Suppressor macrophage treated with lipopolysaccharide for 1 hour (primary cell): ENCODE data around the gene FAM162B.
"Not testable (repeated sequence)": the region's sequence is repeated elsewhere in the genome, so short reads cannot be mapped to it uniquely, and the experiment has no call there.

Experiments used
- DNase-seq, 3 donors: peaks; one replicate each; pipeline ENCODE4 v3.0.0-alpha.2; 2020 to 2022

The FAM162B gene

DNA sequence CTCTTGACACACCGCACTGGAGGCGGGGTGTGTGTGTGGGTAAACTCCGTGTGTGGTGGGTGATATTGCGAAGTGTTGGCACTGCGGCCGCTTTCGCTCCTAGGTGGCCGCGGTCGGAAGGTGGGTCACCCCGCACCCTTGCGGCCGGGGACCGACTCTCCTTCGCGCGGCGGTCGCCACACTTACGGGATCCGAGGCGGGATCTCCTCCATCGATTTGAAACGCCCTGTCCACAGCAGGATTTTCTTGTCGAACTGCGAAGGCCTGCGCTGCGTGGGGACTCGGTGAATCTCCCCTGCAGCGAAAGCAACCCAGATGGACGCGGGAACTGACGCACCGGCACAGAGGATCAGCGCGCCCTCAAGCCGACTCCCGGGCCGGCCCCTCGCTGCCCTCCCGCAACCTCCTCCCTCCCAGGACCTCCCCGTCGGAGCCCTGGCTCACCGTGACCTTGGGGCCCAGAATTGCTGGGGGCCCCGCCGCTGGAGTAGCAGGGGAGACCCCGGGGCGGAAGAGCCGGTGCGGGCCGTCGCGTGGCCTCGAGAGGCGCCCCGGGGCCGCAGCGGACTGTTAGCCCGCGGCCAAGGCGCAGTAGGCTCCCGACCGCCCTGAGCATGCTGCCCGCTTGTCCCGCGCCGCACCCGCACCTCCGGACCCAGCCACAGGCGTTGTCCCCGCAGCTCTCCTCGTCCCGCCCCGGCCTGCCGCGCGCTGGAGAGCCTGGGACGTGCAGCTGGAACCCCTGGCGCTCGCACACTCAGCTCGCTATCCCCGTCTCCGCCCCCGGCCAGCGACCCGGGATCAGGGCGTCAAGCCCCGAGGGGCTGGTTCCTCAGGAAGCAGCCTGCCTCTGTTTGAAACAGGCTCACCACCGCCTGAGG is at the start of gene FAM162B:
TSS of gene FAM162B (minus strand) at position 759 of the 881 bp plus-strand sequence. CDS start at position 616, 143 bp downstream.
- peak in 2 of 3 donors; percentile 2 to 24 for DNase-seq

DNA sequence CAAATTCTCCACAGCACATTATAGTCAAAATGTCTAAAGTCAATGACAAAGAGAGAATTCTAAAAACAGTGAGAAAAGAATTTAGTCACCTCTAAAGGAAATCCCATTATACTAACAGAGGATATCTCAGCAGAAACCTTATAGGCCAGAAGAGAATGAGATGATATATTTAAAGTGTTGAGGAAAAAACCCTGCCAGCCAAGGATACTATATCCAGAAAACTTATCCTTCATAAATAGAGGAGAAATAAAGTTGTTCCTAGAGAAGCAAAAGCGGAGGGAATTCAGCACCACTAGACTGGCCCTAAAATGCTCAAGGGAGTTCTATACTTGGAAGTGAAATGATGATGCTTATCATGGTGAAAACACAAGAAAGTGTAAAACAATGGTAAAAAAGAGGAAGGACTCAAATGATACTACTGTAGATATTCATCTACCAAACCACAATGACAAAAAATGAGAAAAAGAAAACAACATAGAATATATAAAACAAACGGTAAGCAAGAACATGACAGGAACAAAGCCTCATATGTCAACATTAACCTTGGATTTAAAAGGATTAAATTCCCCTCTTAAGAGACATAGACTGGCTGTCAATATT is 46.6 kb upstream of the FAM162B start:
- no peak for DNase-seq

DNA sequence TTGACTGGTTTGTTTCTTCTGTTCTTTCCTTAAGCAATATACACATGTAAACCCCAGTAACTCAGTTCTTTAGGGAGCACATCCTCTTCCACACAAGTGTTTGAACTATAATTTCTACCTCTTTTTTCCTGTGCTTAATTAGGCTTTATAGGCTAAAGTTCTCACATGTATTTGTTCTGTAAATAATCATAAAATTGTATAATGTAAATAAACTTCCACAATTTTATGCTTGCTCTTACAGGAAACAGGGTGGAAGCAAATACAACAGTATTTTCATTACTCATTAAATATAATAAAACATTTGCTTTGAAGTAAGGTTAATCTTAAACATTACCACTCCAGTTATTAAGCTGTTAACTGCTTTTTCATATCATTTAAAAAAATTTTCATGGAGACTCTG is 36.5 kb upstream of the FAM162B start:
- no peak for DNase-seq

DNA sequence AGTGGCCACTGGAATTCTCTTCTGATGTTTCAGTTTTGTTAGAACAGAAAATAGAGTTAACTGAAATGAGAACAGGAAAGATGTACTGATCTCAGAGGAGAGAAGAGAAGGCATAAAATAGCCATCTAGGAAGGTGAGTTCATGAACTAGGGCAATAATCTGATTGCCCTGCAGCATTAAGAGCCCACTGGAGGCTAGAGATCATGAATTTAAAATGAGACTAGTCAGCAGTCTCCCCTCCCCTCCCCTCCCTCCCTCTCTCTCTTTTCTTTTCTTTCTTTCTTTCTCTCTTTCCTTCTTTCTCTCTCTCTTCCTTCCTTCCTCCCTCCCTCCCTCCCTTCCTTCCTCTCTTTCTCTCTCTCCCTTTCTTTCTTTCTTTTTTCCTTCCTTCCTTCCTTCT is 34.4 kb upstream of the FAM162B start:
- DNase-seq, result no peak

DNA sequence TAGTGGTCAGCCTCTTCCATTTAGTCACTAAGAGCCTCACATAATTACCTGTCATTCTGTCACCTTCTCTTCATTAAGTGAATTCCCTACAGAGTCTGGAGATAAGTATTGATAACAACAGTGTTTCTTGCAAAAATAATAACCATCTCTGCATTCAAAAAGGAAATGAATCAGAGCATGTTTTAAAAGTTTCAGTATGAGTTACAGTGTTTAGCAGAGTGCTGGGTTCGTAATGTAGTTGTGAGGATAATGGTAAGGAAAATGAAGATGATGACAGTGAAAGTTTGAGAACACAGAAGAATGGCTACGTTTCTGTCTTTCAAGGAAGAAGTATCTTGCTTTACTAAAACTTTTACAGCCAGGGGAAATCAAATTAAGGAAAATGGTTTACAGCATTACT is 32.1 kb upstream of the FAM162B start:
- DNase-seq, result no peak

DNA sequence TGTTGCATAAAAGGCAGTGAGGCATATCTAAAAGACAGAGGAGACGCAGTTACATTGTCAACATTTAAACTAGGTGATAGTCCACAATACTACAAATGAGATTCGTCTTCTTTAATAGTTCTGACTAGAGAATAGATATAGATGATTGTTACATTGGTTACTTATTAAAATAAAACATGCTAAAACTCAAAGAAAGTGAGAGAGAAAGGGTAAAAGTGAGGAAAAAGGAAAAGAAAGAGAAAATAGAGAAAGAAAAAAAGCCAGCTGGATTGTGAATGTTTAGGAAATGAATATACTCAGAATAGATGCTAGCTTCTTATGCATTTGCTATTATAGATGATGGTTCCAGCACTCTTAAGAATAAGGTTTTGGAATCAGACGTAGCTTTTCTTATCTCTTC is 27.7 kb upstream of the FAM162B start:
- DNase-seq, result no peak

DNA sequence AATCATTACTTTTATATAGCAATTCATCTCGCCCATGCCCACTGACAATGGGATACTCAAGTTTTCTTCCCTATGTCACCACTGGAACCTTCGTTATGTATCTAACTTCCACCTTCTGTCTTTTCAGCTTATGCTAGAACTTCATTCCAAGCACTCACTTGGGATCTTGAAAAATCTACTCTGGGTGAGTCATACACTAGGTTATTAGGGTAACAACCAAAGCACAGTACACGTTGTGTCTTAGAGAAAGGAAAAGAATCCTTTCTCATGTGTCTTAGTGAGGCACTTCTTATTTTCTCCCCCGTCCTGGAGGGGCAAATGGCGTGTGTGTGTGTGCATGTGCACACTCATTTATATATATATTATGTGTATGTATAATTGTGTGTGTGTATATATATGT is 18.3 kb upstream of the FAM162B start:
- DNase-seq, result no peak

DNA sequence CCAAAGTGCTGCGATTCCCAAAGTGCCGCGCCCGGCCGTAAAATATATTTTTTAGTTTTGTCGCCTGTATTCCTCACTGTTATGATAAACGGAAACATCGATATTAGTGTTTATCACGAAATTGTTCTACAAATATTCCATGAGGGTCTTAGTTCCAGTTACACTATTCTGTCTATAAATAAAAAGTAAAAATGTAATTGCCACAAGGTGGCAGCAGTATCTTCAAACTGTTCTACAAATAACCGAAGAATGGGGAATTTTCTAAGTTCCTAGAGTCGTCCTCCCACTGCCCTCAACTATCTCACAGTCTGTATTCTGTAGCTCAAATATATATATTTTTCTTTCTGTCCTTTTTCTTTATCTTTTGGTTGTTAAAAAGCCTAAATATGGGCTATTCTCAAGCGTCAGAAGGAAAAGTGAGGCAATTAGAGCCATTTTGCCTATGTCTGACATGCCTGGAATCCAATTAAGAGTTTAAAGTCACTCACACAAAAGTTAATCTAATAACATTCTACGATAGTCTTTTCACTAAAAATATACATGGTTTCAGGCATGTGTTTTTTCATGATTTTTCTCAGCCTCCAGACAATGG is 14.2 kb upstream of the FAM162B start:
- DNase-seq, result peak; percentile 53 to 74 (median 72)

DNA sequence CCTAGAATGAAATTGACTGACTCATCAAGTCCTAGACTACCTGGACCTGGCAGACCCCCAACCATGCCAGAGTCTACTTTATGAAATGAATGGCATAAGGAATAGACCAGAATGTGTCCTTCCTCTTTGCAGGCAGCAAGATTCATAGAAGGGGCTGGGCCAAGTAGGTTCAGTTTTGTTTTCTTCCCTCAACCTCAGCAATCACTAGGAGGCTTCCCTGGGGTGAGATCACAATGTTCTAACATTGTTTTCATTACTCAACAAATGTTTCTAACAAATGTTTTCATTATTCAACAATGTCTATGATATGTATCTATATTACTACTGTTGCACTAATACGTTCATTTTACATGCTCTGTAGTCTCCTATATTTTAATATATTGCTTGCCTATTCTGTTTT is 8.4 kb upstream of the FAM162B start:
- DNase-seq, result peak in 1 of 3 donors; percentile 2

DNA sequence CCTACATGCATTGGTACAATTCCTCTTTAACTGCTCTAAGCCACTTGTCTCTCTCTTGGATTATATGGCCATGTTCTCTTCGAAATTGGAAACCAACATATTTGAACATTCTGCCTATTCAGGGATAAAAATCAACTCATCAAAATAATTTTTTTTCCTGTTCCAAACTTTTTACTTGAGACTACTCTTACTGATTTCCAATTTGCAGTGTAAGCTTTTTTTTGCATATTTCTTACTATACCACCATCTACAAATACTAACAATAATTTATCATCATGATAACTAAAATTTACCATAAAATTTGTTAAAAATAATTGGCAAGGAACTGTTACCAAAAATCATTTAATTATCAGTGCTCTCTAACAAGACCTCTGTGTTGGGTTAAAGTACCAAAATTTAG is 6.9 kb upstream of the FAM162B start:
- DNase-seq, result no peak

DNA sequence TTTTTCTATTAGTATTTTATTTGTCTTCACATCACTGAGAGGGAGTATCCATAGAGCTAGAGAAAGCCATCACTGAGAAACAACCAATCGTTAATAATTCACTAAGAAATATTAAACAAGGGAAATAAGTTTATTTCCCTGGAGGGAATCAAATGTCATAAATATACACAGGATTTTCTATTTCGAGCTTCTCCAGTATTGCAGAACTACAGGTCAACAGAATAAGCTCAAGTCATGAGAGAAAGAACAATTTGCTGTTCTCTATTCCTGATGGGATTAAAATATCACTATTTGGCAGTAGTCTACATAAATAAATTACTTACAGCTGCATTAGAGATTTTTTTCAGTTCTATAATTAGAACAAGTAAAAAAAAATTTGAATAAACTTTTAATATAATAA is 2.2 kb upstream of the FAM162B start:
- DNase-seq, result no peak

DNA sequence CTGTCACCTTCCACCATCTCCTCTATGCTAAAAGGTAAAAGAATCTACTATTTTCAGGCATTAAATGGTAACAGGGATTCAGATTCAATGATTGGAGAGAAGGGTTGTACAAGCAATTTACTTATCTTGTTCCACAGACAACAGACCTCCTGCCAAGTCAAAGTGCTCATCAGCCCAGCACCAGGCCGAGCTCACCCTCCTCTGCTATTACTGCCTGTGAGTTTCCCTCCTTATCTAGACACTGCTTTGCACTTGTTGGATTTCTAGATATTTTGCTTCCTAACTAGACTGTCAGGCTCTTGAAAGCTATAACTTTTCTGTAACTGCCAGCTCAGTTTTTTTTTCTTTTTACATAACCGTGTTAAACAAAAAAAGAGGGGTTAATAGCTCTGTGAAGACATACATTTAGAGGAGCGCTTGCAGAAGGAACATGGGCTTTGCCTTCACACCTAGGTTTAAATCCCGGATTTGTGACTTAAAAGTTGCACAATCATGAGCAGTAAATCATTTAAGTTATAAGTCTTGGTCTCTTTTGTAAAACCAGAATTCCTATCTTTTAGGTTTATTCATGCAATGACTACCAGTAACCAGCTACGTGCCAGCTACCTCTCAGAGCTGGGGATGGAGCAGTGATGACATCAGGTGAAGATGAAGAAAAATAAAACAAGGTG is 1.1 kb upstream of the FAM162B start:
- DNase-seq, result no peak

DNA sequence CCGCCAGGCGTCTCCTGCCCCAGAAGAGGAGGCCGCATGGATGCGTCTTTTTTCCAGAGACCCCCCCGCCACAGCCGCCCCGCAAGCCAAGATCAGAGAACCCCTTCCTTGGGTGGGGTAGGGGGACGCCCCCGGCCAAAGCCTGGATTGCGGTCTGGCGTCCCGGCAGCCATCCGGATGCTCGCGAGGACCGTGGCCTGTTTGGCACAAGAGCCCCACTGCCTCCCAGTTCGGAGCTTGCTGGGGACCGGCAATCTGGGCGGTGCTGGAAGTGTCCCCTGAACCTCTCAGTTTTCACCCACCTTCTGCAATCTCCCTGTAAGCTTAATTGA is 924 bp downstream of the FAM162B start:
- peak in 1 of 3 donors; percentile 2 for DNase-seq

DNA sequence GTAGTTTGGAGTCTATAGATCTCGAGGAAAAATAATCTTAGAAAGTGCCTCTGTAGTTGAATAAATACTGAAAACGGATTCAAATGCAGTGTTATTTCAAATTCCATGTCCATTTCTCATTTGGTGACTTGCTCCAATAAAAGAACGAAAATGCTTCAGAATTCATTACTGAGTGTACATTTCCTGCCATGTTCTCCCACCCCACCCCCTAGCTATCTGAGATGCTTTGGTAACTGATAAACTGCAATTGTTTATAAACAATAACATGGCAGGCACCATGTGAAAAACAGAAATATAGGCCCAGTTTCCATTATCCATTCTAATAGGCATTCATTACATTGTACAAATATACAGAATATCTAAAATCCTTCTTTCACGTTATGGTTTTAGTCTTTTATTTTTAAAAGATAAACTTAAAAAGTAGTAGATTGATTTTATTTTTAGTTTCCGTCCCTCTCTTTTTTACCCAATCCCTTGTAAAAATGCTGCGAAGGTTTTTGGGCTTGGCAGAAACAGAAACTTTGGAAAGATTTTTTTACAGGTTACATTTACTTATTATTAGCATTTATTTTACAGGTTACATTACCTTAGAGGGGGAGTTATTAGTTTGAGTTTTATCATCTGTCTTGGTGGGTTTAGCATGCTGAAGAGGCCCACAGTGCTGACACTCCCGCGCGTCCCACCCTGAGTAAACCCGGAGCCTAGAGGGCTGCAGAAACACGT is 1.5 kb downstream of the FAM162B start:
- DNase-seq, result no peak

DNA sequence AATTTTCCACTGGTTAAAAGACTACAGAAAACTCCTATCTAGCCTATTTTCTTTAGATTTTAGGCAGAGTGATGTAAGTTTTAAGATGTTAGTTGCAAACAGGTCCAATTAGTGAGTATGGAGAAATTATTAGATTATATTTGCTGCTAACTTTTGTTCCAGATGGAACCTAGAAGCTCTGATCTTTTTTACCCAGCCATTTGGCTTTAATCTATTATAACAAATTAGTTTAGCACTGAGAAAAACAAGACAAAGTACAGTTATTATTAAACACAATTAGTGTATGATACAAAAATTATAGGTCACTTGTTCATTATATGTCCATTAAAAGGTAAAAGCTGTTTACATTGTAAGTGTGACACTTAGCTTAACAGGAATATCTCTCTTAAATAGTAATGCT is 2.5 kb downstream of the FAM162B start:
- DNase-seq, result no peak

DNA sequence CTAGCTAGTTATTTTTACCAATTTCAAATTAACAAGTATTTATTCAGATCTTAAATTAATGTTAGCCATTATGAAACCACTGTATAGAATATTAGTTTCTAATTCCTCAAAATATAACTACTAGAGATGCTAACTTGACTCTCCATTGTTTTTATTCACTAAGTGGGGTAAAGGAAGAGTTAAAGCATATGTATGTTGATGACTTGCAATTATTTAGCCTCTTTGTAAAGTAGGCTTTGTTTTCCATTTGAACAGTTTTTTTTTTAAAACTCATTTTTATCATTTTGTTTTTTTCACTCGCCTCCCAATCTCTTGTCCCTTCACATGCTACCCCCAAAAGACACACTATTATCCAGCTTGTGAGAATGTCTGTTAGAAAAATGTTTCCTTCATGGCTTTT is 3.3 kb downstream of the FAM162B start:
- DNase-seq, result no peak

DNA sequence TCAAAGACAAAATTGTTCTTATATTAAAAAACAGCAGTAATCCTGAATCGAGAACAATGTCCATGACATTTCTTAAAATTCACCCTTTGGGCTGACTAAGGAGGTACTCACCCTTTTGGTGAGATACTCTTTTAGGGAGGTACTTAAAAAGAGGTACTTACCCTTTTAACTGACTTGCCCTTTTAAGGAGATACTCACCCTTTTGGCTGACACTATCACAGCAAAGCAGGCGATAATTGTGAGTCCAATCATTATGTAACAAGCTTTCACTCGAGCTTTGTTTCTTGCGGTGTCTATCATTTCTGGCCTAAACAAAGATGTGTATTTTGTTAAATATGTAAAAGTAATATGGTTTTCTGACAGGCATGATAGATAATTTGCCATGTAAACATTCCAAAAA is 3.7 kb downstream of the FAM162B start:
- no peak for DNase-seq

DNA sequence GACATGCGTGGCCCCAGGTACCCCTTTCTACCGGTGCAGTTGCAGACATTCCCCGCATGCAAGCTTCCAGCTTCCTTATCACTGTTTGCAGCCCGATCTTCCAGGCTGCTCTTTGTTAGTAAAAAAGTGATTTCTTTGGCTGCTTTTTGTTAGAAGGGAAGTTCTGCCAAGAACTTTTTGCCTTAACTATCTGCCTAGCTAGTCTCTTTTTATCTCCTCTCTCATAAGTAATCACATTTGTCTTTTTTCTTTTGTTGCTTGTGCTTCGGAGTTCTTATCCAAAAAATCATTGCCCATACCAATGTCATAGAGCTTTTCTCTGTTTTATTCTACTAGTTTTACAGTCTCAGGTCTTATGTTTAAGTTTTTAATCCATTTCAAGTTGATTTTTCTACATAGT is 20.3 kb downstream of the FAM162B start:
- no peak for DNase-seq

DNA sequence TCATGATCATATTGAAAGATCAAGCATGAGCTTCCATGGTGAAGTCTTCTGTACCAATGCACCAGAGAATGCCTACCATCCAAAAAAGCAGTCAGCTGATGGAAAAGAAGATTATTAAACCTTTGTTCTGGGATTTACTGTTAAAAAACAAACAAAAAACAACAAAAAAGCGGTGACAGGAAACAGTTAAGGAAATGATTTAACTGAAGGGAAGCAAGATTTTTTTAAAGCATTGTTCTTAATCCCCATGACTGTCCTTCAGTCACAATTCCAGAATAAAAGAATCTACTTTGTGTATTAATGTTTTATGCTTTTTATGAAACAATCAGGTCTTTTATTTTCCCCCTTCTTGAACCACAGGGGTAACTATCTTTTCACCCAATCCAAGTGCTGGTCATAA is 23.9 kb downstream of the FAM162B start:
- no peak for DNase-seq

DNA sequence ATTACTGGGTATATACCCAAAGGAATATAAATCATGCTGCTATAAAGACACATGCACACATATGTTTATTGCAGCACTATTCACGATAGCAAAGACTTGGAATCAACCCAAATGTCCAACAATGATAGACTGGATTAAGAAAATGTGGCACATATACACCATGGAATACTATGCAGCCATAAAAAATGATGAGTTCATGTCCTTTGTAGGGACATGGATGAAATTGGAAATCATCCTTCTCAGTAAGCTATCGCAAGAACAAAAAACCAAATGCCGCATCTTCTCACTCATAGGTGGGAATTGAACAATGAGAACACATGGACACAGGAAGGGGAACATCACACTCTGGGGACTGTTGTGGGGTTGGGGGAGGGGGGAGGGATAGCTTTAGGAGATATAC is 25.0 kb downstream of the FAM162B start:
- DNase-seq, result not testable (repeated sequence)

DNA sequence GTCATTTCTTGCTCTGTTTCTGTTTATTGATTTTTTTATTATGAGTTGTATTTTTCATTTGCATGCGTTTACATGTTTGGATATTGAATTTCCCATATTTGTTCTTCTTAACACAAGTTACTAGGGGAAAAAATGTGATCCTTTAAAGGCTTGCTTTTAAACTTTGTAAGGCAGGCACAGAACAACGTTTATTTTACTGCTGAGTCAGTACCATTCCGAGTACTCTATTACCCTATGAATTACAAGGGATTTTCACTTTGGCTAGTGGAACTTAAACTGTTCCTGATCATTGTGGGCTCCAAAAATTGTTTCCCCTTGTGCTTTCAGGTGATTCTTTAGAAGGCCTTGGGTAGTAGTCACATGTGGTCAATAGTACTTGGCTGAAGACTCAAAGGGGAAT is 28.5 kb downstream of the FAM162B start:
- no peak for DNase-seq

DNA sequence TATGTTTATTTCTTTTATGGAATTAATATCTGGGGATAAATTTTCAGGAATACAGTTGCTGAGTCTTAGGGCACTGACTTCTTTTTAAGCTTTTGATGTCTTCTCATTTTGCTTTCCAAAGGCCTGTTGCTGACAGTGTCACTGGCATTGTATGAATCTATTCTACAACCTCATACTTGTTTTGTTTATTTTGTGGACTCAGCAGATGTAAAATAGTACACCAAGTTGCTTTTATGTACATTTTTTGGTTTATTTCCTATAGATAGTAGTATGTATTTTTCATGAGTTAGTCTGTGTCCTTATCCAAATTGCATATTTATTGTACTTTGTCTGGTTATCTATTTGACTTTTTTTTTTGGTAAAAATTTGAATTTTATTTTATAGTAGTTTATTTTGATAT is 35.0 kb downstream of the FAM162B start:
- no peak for DNase-seq

DNA sequence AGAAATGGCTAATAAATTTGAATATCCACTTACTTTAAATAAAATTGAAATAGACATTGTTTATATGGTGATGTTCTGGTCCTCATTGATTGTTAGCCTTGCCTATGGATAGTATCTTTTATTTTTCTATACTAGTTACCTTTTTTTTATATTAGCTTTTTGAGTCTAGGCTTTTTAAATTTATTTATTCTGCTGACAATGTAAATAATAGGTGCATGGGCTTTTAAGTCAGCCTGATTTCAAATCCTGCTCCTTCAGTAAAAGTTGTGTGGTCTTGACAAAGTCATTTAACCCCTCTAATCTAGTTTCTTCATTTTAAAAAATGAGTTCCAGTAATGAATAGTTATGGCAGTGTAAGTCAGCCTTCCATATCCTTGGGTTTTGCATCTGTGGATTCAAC is 38.6 kb downstream of the FAM162B start:
- DNase-seq, result no peak
